HFFc6 (cell line): ENCODE data around the gene EFHC2. TPM values are rescaled to one million over a fixed set of nuclear protein-coding genes. Genes with fewer than 3 reads are reported as not detected.
"Not testable (repeated sequence)": the region's sequence is repeated elsewhere in the genome, so short reads cannot be mapped to it uniquely, and the experiment has no call there.

ENCODE experiments used
- DNase-seq: peaks from one replicate; pipeline ENCODE4 v3.0.0-alpha.2; 2018
- H3K27ac Mint-ChIP-seq: 2 replicates; pipeline ENCODE4 v1.8.0; 2020; ENCODE audit warnings: mild to moderate bottlenecking, mixed read lengths
- H3K27me3 Mint-ChIP-seq: 2 replicates; pipeline ENCODE4 v1.8.0; 2021; ENCODE audit warnings: mild to moderate bottlenecking, moderate library complexity, mixed read lengths; ENCODE audit not compliant: insufficient read depth
- H3K36me3 Mint-ChIP-seq: 2 replicates; pipeline ENCODE4 v1.8.0; 2021; ENCODE audit warnings: low read depth, mixed read lengths
- H3K4me1 Mint-ChIP-seq: 2 replicates; pipeline ENCODE4 v1.8.0; 2020; ENCODE audit warnings: low read depth, mixed read lengths
- H3K4me3 Mint-ChIP-seq: 2 replicates; pipeline ENCODE4 v1.8.0; 2020; ENCODE audit warnings: mild to moderate bottlenecking, moderate library complexity, mixed read lengths
- H3K9me3 Mint-ChIP-seq: 2 replicates; pipeline ENCODE4 v1.8.0; 2020; ENCODE audit warnings: mild to moderate bottlenecking, mixed read lengths
- total RNA-seq, 6 experiments: library from RNA; stranded (reverse); fragmentation: NEBNext Ultra II Directional; extraction: Animal tissue kit (Norgen Biotek cat#: 25700); gene quantifications; 2 replicates in 1 of 6; 3 replicates in 5 of 6; pipeline ENCODE4 v1.2.3, GENCODE V29; 2021
- TF ChIP-seq, protein P1 (sequence below): fragments of 200-600 bp; sonication (generic); IDR thresholded peaks from 2 replicates; pipeline ENCODE4 v1.5.0; 2021; ENCODE audit warnings: antibody characterized with exemption, mild to moderate bottlenecking

The EFHC2 gene
- total RNA-seq, 6 experiments from 2014 or later: not detected

DNA sequence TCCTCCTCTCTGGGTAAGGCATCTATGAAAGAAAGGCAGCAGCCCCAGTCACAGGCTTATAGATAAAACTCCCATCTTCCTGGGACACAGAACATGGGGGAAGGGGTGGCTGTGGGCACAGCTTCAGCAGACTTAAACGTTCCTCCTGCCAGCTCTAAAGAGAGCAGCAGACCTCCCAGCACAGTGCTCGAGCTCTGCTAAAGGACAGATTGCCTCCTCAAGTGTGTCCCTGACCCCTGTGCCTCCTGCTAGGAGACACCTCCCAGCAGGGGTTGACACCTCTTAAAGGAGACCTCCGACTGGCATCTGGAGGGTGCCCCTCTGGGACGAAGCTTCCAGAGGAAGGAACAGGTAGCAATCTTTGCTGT, 89.9 kb downstream of the EFHC2 start:
- TF ChIP-seq, protein P1, sequence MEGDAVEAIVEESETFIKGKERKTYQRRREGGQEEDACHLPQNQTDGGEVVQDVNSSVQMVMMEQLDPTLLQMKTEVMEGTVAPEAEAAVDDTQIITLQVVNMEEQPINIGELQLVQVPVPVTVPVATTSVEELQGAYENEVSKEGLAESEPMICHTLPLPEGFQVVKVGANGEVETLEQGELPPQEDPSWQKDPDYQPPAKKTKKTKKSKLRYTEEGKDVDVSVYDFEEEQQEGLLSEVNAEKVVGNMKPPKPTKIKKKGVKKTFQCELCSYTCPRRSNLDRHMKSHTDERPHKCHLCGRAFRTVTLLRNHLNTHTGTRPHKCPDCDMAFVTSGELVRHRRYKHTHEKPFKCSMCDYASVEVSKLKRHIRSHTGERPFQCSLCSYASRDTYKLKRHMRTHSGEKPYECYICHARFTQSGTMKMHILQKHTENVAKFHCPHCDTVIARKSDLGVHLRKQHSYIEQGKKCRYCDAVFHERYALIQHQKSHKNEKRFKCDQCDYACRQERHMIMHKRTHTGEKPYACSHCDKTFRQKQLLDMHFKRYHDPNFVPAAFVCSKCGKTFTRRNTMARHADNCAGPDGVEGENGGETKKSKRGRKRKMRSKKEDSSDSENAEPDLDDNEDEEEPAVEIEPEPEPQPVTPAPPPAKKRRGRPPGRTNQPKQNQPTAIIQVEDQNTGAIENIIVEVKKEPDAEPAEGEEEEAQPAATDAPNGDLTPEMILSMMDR: no peak
- Mint-ChIP-seq H3K9me3 (0 out of 2 replicates have a peak, but pooled peaks cover 4% of the 10 kb centered on the region), H3K36me3 (no peaks in the 10 kb centered on the region), H3K27me3 (peaks cover 2% of the 10 kb centered on the region), H3K4me1 (no peaks in the 10 kb centered on the region), H3K27ac (no peak overlapping the region), H3K4me3 (peak overlapping the region; percentile 39; the same call in 1 of the 2 replicates)
- no peak for DNase-seq

DNA sequence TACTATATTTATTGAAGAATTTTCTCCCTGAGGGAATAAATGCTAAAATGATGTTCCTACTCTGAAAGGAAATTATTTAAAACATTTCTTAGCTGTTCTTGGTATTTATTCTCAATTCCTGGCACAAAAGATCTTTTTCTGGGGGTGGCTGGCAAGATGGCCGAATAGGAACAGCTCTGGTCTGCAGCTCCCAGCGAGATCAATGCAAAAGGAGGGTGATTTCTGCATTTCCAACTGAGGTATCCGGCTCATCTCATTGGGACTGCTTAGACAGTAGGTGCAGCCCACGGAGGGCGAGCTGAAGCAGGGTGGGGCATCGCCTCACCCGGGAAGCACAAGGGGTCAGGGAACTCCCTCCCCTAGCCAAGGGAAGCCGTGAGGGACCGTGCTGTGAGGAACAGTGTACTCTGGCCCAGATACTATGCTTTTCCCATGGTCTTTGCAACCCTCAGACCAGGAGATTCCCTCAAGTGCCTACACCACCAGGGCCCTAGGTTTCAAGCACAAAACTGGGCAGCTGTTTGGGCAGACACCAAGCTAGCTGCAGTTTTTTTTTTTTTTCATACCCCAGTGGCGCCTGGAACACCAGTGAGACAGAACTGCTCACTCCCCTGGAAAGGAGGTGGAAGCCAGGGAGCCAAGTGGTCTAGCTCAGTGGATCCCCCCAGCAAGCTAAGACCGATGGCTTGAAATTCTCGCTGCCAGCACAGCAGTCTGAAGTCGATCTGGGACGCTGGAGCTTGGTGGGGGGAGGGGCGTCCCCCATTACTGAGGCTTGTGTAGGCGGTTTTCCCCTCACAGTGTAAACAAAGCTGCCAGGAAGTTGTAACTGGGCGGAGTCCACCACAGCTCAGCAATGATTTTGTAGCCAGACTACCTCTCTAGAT, 90.5 kb downstream of the EFHC2 start:
- not testable (repeated sequence) for H3K36me3 Mint-ChIP-seq, H3K9me3 Mint-ChIP-seq, DNase-seq, H3K27me3 Mint-ChIP-seq, H3K27ac Mint-ChIP-seq, H3K4me1 Mint-ChIP-seq
- peak overlapping the region; percentile 39; the same call in 1 of the 2 replicates for H3K4me3 Mint-ChIP-seq

DNA sequence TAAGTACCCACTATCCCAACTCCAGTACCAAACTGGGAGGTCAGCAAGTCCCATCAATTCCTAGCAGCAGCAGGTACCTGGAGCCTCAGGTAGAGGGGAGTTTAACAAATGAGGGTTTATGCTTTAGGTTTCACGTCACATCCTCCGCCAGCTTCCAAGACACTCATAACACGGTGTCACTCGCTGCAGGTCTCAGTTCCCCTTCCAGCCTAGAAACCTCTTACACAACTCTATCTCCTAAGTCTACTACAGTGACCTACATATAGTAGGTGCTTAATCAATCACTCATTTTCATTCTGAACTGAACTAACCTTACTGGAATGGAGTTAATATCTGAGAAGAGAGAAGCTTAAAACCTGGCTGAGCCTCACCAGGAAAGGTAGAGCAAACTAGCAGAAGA, 96.0 kb downstream of the EFHC2 start:
- peaks cover 1% of the 10 kb centered on the region; the same call in 1 of the 2 replicates for H3K27me3 Mint-ChIP-seq
- H3K4me1 Mint-ChIP-seq: no peaks in the 10 kb centered on the region
- H3K4me3 Mint-ChIP-seq: no peak overlapping the region
- TF ChIP-seq, protein P1: no peak
- no peaks in the 10 kb centered on the region for H3K36me3 Mint-ChIP-seq
- DNase-seq: no peak
- H3K9me3 Mint-ChIP-seq: no peaks in the 10 kb centered on the region
- H3K27ac Mint-ChIP-seq: no peak overlapping the region

DNA sequence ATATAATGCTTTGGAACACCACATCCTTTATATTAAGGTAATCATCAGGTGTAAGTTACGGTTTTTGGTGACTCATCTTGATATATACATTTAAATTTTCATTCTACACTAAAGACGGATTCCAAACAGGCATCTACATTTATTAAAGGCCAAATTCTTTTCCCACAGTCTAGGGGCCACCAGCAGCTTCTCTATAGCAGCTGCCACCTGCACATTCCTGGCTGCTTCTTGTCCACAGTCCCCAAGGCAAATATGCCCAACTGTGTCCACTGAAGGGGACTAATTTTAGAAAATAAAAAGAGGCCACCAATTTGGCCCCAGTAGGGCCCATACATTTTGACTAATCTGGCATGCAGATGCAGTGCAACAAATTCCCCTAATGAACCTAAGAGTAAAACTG, 96.6 kb downstream of the EFHC2 start:
- Mint-ChIP-seq H3K27ac (no peak overlapping the region), H3K4me3 (no peak overlapping the region), H3K4me1 (no peaks in the 10 kb centered on the region), H3K9me3 (no peaks in the 10 kb centered on the region), H3K36me3 (no peaks in the 10 kb centered on the region), H3K27me3 (peaks cover 1% of the 10 kb centered on the region; the same call in 1 of the 2 replicates)
- no peak for DNase-seq
- TF ChIP-seq, protein P1: no peak

DNA sequence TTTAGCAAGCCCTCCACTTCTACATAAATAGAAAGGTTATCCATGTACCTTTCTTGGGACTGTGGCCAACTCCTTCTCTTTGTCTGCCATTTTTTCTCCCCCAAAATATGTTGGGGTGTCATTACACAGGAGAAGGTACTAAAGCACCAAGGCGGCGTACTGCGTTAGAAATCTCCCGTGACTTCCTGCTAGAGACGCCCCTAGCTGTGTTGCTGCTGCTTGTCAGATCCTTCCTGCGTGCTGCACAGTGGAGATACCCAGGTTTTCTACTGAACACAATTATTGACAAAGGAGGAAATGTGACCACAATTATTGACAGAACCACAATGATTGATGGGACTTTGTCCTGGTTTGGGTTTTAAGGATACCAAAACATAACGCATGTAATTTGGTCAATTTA, 97.7 kb downstream of the EFHC2 start:
- Mint-ChIP-seq H3K36me3 (no peaks in the 10 kb centered on the region), H3K27me3 (peaks cover 1% of the 10 kb centered on the region; the same call in 1 of the 2 replicates)
- TF ChIP-seq, protein P1: no peak

DNA sequence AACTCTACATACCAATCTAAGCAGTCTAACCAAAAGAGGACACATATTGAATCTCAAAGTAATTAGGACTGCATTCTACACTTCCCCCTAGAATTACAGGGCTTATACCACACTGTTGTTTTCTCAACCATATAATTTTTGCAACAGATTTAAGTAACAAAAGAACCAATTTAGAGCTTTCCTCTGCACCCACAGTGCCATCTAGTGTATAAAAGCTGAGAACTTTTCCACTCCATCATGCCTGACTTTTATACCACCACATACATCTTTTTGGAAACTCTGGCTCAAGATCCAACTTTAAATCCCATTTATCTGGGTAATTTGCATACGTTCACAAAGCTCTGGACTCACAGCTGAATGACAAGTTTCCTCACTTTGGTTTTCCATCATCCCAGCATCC, 99.5 kb downstream of the EFHC2 start:
- TF ChIP-seq, protein P1: peak; percentile 73; the same call in 1 of the 2 replicates
- H3K36me3 Mint-ChIP-seq: no peaks in the 10 kb centered on the region
- no peak for DNase-seq
- H3K4me3 Mint-ChIP-seq: no peak overlapping the region
- no peak overlapping the region for H3K27ac Mint-ChIP-seq
- no peaks in the 10 kb centered on the region for H3K4me1 Mint-ChIP-seq
- H3K9me3 Mint-ChIP-seq: no peaks in the 10 kb centered on the region
- H3K27me3 Mint-ChIP-seq: peaks cover 1% of the 10 kb centered on the region; the same call in 1 of the 2 replicates

More for the DNA sequence above, 97.7 kb downstream of the EFHC2 start:
- Mint-ChIP-seq H3K27ac (no peak overlapping the region), H3K4me3 (no peak overlapping the region), H3K9me3 (no peaks in the 10 kb centered on the region), H3K4me1 (no peaks in the 10 kb centered on the region)
- no peak for DNase-seq
